ENCODE results near the gene PDE10A.
A peak's percentile ranks its signal among the peaks of the same experiment; 100 is the strongest.

Gene PDE10A

DNA sequence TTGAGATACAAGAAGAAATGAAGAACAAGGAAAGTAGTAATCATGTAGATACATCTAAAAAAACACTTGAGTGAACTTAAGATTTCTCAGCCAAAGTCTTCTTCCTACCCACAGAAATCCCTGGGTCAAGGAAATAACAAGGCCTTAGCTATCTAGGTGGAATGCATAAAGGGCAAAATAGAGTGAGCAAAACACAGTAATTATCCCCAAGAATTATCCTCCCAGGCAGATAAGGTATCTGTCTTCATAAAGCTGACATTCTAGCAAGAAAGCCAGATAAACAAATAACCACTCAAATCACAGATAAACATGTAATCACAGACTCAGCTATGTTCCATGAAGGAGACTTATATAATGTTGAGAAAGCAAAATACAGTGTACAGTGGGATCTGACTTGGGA, 216.7 kb downstream of the PDE10A start:
- DNase-seq (ENCODE audit: low spot score): no peak
- TF ChIP-seq, protein P1, sequence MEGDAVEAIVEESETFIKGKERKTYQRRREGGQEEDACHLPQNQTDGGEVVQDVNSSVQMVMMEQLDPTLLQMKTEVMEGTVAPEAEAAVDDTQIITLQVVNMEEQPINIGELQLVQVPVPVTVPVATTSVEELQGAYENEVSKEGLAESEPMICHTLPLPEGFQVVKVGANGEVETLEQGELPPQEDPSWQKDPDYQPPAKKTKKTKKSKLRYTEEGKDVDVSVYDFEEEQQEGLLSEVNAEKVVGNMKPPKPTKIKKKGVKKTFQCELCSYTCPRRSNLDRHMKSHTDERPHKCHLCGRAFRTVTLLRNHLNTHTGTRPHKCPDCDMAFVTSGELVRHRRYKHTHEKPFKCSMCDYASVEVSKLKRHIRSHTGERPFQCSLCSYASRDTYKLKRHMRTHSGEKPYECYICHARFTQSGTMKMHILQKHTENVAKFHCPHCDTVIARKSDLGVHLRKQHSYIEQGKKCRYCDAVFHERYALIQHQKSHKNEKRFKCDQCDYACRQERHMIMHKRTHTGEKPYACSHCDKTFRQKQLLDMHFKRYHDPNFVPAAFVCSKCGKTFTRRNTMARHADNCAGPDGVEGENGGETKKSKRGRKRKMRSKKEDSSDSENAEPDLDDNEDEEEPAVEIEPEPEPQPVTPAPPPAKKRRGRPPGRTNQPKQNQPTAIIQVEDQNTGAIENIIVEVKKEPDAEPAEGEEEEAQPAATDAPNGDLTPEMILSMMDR (IDR thresholded peaks at IDR 0.05; ENCODE audit: borderline replicate concordance, control extremely low read depth, extremely low read depth, insufficient read depth, missing control alignments): no peak
- in situ Hi-C loops (cut with MboI; ENCODE audit: low sequenced_read_pairs, unreplicated experiment): loop anchor here (25.0 kb wide), 1 partner anchor 416 kb away; no protein-coding TSS in a partner anchor

DNA sequence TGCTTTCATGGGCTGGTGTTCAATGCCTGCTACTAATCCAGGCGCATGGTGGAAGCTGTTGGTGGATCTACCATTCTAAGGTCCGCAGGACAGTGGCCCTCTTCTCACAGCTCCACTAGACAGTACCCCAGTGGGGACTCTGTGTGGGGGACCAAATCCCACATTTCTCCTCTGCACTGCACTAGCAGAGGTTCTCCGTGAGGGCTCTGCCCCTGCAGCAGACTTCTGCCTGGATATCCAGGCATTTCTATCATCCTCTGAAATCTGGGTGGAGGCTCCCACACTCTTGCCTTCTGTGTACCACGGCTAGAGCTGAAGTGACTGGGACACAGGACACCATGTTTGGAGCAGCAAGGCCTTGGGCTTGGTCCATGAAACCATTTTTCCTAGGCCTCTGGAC, 219.6 kb downstream of the PDE10A start:
- no peak for DNase-seq (ENCODE audit: low spot score)
- in situ Hi-C loops (cut with MboI; ENCODE audit: low sequenced_read_pairs, unreplicated experiment): loop anchor here (25.0 kb wide), 1 partner anchor 419 kb away; no protein-coding TSS in a partner anchor
- TF ChIP-seq, protein P1 (IDR thresholded peaks at IDR 0.05; ENCODE audit: borderline replicate concordance, control extremely low read depth, extremely low read depth, insufficient read depth, missing control alignments): no peak

DNA sequence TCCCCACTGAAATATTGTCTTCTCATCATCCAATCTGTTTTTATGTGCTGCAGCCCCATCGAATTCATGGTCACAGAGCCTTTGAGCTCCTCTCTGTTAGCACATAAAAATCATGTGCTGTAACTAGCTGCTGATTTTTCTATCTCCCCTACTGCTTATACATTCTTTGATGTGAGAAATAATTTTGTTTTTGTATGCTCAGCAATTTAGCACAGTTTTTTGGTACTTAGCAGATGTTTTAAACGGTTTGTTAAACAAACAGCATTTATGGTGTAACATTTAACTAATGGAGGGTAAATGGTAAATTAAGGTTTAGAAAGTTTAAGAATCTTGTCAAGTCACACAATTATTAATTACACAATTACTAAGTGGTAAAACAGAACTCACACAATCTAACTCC, 221.9 kb downstream of the PDE10A start:
- TF ChIP-seq, protein P1 (IDR thresholded peaks at IDR 0.05; ENCODE audit: borderline replicate concordance, control extremely low read depth, extremely low read depth, insufficient read depth, missing control alignments): no peak
- in situ Hi-C loops (cut with MboI; ENCODE audit: low sequenced_read_pairs, unreplicated experiment): loop anchor here (25.0 kb wide), 1 partner anchor 421 kb away; no protein-coding TSS in a partner anchor
- no peak for DNase-seq (ENCODE audit: low spot score)

DNA sequence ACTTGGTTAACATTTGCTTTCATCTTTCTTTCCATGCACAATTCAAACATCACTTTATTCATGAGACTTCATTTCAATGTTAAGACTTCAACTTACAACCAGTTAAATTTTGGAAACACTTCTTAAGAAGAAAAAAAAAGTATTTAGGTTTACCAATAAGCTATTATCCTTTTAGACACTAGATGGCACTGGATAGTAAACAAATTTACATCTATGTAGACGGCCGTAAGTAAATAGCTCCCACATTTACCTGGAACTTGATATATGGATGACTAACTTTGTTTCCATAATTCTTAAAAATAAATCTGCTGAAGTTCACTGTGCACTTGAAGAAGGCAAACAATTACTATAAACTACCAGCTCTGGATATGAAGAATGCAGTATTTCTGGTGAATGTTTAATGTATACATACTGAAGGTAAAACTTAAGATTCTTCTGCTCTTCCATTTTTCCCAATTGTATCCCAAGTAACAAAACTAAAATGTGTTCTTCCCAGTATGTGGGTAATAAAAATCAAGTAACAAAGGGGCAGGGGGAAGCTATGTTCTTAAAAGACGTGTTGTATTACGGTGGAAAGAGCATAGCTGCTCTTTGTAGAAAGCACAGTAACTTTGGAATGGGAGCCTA, 223.0 kb downstream of the PDE10A start:
- TF ChIP-seq, protein P1 (IDR thresholded peaks at IDR 0.05; ENCODE audit: borderline replicate concordance, control extremely low read depth, extremely low read depth, insufficient read depth, missing control alignments): peak; percentile 30
- peak; percentile 15 for DNase-seq (ENCODE audit: low spot score)
- in situ Hi-C loops (cut with MboI; ENCODE audit: low sequenced_read_pairs, unreplicated experiment): loop anchor here (25.0 kb wide), 1 partner anchor 422 kb away; no protein-coding TSS in a partner anchor

DNA sequence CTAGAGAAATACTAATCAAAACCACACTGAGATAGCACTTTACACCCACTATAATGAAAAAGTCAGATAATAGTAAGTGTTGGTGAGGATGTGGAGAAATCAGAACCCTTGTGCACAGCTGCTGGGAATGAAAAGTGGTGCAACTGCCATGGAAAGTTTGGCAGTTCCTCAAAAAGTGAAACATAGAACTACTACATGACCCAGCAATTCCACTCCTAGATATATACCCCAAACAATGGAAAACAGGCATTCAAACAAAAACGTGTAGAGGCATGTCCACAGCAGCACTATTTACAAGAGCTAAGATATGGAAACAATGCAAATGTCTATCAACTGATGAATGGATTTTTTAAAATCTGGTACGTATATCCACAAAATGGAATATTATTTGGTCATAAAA, 236.1 kb downstream of the PDE10A start:
- in situ Hi-C loops (cut with MboI; ENCODE audit: low sequenced_read_pairs, unreplicated experiment): loop anchor here (25.0 kb wide), 1 partner anchor 435 kb away; no protein-coding TSS in a partner anchor

DNA sequence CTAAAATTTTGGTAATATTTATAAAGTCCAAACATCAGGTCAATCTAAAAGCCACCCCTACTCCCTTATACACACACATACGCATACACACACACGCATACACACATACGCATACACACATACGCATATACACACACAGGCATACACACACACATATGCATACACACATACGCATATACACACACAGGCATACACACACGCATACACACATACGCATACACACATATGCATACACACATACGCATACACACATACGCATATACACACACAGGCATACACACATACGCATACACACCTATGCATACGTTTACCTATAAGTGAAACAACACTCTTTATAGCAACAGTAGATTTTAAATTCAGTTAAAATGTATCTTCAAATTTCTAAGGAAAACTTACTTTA, 240.8 kb downstream of the PDE10A start:
- DNase-seq (ENCODE audit: low spot score): no peak
- in situ Hi-C loops (cut with MboI; ENCODE audit: low sequenced_read_pairs, unreplicated experiment): no loop called here
- TF ChIP-seq, protein P1 (IDR thresholded peaks at IDR 0.05; ENCODE audit: borderline replicate concordance, control extremely low read depth, extremely low read depth, insufficient read depth, missing control alignments): no peak

More for the DNA sequence above, 236.1 kb downstream of the PDE10A start:
- no peak for DNase-seq (ENCODE audit: low spot score)
- TF ChIP-seq, protein P1 (IDR thresholded peaks at IDR 0.05; ENCODE audit: borderline replicate concordance, control extremely low read depth, extremely low read depth, insufficient read depth, missing control alignments): no peak

Data from GM13976 (cell line).